Measurements from ENCODE around the gene PRR9. TPM values are rescaled to one million over a fixed set of nuclear protein-coding genes. Genes with fewer than 3 reads are reported as not detected.
"Not testable (repeated sequence)": the region's sequence is repeated elsewhere in the genome, so short reads cannot be mapped to it uniquely, and the experiment has no call there.

Gene PRR9, protein sequence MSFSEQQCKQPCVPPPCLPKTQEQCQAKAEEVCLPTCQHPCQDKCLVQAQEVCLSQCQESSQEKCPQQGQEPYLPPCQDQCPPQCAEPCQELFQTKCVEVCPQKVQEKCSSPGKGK
- not detected for total RNA-seq

GRCh38 chr1:153217212-153217611 lies at the start of gene PRR9:
Gene PRR9 (plus strand): TSS chr1:153217584. CDS start chr1:153218145, 561 bp downstream.
- H3K9me3 ChIP-seq, result no peaks in the 10 kb centered on the region
- WGBS, 2 donors (ENCODE audit: low coverage in 1 of 2), result 80 to 100% methylated on average over 1 of the region's 3 CpGs

DNA sequence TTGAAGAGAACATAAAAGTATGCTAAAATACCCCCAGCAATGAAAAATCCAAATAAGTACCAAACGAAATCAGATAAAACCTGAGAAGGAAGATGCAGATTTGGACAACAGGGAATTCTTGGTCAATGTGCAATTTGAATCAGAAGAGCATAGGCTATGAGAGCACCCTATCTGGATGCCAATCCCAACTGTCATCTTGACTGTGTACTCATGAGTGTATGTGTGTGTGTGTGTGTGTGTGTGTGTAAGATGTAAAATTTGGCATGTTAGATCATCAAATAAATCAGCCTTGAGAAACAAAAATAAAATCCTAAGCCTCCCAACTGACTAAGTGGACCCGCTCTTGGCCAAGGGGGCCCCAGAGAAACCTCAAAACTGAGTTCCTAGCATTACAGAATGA lies 48.7 kb upstream of the PRR9 start:
- ATAC-seq, result no peak
- Histone ChIP-seq H3K27ac (no peak overlapping the region), H3K4me1 (no peaks in the 10 kb centered on the region), H3K27me3 (no peaks in the 10 kb centered on the region), H3K9me3 (no peaks in the 10 kb centered on the region), H3K4me3 (no peak overlapping the region), H3K36me3 (no peaks in the 10 kb centered on the region)
- TF ChIP-seq, protein P1, sequence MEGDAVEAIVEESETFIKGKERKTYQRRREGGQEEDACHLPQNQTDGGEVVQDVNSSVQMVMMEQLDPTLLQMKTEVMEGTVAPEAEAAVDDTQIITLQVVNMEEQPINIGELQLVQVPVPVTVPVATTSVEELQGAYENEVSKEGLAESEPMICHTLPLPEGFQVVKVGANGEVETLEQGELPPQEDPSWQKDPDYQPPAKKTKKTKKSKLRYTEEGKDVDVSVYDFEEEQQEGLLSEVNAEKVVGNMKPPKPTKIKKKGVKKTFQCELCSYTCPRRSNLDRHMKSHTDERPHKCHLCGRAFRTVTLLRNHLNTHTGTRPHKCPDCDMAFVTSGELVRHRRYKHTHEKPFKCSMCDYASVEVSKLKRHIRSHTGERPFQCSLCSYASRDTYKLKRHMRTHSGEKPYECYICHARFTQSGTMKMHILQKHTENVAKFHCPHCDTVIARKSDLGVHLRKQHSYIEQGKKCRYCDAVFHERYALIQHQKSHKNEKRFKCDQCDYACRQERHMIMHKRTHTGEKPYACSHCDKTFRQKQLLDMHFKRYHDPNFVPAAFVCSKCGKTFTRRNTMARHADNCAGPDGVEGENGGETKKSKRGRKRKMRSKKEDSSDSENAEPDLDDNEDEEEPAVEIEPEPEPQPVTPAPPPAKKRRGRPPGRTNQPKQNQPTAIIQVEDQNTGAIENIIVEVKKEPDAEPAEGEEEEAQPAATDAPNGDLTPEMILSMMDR (IDR thresholded peaks at IDR 0.05), result no peak
- TF ChIP-seq EP300 (IDR thresholded peaks at IDR 0.05), result no peak
- no peak for TF ChIP-seq POLR2AphosphoS5 (IDR thresholded peaks at IDR 0.05)
- no peak for TF ChIP-seq POLR2A (IDR thresholded peaks at IDR 0.05)
- WGBS, 2 donors (ENCODE audit: low coverage in 1 of 2), result 48 to 57% methylated on average over 2 of the region's 2 CpGs

More at GRCh38 chr1:153217212-153217611, at the start of gene PRR9:
- H3K36me3 ChIP-seq, result no peaks in the 10 kb centered on the region
- no peak within 1 kb of the TSS for H3K27ac ChIP-seq
- TF ChIP-seq EP300 (IDR thresholded peaks at IDR 0.05) (no peak), POLR2A (IDR thresholded peaks at IDR 0.05) (no peak), POLR2AphosphoS5 (IDR thresholded peaks at IDR 0.05) (no peak)
- TF ChIP-seq, protein P1 (IDR thresholded peaks at IDR 0.05), result no peak
- H3K4me1 ChIP-seq, result no peaks in the 10 kb centered on the region
- H3K4me3 ChIP-seq, result no peak within 1 kb of the TSS
- no peak for ATAC-seq
- no peaks in the 10 kb centered on the region for H3K27me3 ChIP-seq

DNA sequence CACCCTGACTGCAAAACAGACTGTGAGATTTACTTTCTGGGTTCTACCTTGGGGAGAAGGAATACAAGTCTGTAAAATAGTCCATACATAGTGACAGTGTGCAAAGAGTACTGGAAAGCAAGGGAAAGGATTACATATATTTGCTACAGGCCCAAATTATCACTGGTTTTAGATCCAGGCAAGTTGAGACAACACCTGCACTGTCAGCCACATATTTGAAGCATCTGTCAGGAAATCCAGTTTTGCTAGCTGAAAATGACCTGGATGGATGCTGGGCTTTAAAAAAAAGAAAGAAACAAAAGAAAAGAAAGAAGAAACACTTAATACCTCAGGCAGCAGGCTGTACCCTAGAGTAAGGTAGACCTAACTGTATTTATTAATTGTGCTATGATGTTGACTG lies 42.8 kb upstream of the PRR9 start:
- Histone ChIP-seq H3K4me3 (no peak overlapping the region), H3K9me3 (peaks cover 0 to 8% (median 0%) of the 10 kb centered on the region in 3 donors), H3K27me3 (no peaks in the 10 kb centered on the region), H3K36me3 (no peaks in the 10 kb centered on the region), H3K27ac (no peak overlapping the region), H3K4me1 (no peaks in the 10 kb centered on the region)
- no peak for ATAC-seq
- TF ChIP-seq, protein P1 (IDR thresholded peaks at IDR 0.05), result no peak
- TF ChIP-seq POLR2AphosphoS5 (IDR thresholded peaks at IDR 0.05) (no peak), EP300 (IDR thresholded peaks at IDR 0.05) (no peak), POLR2A (IDR thresholded peaks at IDR 0.05) (no peak)

DNA sequence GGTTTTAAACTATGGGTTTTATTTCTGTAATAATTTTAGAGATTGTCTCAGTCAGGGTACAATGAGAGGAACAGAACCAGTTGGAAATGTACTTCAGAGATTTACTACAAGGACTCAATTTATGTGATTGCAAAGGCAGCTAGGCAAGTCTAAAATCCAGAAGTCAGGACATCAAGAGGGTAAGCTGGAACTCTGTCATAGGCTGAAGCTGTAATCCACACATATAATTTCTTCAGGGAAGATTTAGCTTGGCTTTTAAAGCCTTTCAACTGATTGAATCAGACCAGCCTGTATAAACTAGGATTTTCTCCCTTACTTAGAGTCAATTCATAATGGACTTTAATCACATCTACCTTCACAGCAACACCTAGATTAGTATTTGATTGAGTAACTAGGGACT lies 38.5 kb upstream of the PRR9 start:
- H3K27ac ChIP-seq, result no peak overlapping the region
- no peak overlapping the region for H3K4me3 ChIP-seq
- H3K36me3 ChIP-seq, result no peaks in the 10 kb centered on the region
- H3K27me3 ChIP-seq, result no peaks in the 10 kb centered on the region
- H3K9me3 ChIP-seq, result peaks cover 0 to 16% (median 0%) of the 10 kb centered on the region in 3 donors
- no peak for ATAC-seq
- TF ChIP-seq, protein P1 (IDR thresholded peaks at IDR 0.05), result no peak
- TF ChIP-seq POLR2A (IDR thresholded peaks at IDR 0.05) (no peak), EP300 (IDR thresholded peaks at IDR 0.05) (no peak), POLR2AphosphoS5 (IDR thresholded peaks at IDR 0.05) (no peak)
- H3K4me1 ChIP-seq, result no peaks in the 10 kb centered on the region

DNA sequence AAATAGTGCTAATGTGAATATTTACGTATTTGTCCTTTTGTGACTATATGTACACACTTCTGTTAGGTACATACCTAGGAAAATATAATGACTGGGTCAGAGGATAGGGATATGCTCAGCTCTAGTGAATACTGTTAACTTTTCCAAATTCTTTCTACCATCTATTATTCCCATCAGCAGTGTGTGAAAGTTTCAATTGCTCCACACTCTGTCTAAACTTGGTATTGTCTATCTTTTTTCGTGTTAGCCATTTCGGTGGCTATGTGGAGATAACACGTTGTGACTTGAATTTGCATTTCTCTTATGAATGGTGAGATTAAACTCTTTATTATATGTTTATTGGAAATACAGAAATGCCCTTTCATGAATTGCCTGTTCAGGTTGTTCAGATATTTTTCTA lies 36.8 kb upstream of the PRR9 start:
- Histone ChIP-seq H3K27me3 (no peaks in the 10 kb centered on the region), H3K4me1 (no peaks in the 10 kb centered on the region), H3K27ac (no peak overlapping the region), H3K36me3 (no peaks in the 10 kb centered on the region), H3K4me3 (no peak overlapping the region), H3K9me3 (peaks cover 0 to 28% (median 0%) of the 10 kb centered on the region in 3 donors)
- TF ChIP-seq EP300 (IDR thresholded peaks at IDR 0.05) (no peak), POLR2AphosphoS5 (IDR thresholded peaks at IDR 0.05) (no peak), POLR2A (IDR thresholded peaks at IDR 0.05) (no peak)
- TF ChIP-seq, protein P1 (IDR thresholded peaks at IDR 0.05), result no peak
- 78 to 80% methylated on average over 4 of the region's 4 CpGs for WGBS, 2 donors (ENCODE audit: low coverage in 1 of 2)
- ATAC-seq, result no peak

- peaks cover 0 to 40% (median 0%) of the 10 kb centered on the region in 3 donors for H3K9me3 ChIP-seq
- not testable (repeated sequence) for H3K36me3 ChIP-seq, H3K27ac ChIP-seq, H3K4me1 ChIP-seq, H3K27me3 ChIP-seq, H3K4me3 ChIP-seq, ATAC-seq
- 80% methylated on average over 1 of the region's 4 CpGs; no CpG with 5 or more reads in 1 of the 2 donors for WGBS, 2 donors (ENCODE audit: low coverage in 1 of 2)
Measured at GRCh38 chr1:153188301-153188700, 29.1 kb upstream of the PRR9 start.

Measured in gastroesophageal sphincter (tissue), 4 donors.